Germinal center (tissue), 1 donor: ENCODE measurements around the gene SAMD8.
"Not testable (repeated sequence)": the region's sequence is repeated elsewhere in the genome, so short reads cannot be mapped to it uniquely, and the experiment has no call there.

Source experiments
- DNase-seq: peaks from one replicate; pipeline ENCODE4 v3.0.0; 2012; ENCODE audit warnings: mixed read lengths, low spot score

Gene SAMD8

DNA sequence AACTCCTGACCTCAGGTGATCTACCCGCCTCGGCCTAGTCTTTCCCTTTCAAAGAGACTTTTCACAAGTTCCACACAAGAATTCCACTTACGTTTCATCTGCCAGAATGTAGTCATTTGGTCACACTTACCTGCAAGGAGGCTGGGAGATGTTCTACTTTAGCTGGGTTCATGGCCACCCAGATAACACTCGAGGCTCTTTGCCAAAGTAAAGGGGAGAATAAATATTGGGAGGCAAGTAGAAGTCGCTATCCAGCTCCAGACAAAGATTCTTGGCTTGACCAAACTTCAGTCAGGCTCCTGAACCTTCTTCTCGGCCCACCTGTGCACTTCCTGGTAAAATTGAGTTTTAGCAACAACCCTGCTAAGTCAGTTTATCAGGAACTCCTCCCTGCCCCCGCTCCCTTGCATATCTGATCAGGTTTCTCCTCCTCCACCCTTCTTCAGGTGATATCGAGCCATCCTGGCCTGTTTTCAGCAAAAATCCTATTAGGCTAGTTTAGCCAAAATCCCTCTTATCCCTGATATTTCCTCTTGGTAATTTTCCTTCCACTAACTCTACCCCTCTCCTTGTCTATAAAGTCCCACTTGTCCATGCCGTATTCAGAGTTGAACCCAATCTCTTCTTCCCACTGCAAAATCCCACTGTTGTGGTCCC lies 25.1 kb upstream of the SAMD8 start:
- DNase-seq, result no peak

DNA sequence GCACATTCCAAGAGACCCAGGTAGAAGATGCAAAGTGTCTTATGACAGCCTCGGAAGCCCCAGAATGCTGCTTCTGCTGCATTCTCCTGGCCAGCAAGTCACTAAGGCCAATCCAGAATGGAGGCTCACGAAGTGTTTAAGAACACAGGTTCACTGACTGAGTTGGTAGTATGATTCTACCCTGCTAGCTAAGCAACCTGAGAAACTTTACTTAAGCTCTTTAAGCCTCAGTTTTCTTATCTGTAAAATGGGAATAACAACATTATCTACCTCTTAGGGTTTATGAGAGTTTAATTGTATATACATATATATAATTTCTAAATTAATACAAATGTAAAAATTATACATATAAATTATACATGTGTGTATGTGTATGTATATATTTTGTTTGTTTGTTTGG lies 22.8 kb upstream of the SAMD8 start:
- no peak for DNase-seq

DNA sequence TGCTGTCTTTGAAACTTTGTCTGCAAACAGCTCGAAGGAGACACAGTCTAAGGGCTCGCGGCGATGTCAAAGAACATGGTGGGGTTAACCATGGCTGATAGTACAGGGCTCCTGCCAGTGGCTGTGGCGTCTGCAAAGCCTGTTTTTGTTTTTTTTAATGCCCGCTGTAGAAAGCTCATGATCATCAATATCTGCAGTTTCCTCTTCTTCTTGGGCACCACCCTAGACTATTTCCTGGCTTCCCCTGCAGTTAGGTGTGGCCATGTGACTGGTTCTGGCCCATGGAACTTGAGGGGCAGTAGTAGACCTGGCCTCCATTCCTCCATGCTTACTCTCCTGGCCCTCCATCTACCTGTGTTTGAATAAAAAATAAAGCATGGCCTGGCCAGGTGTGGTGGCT lies 21.8 kb upstream of the SAMD8 start:
- no peak for DNase-seq

DNA sequence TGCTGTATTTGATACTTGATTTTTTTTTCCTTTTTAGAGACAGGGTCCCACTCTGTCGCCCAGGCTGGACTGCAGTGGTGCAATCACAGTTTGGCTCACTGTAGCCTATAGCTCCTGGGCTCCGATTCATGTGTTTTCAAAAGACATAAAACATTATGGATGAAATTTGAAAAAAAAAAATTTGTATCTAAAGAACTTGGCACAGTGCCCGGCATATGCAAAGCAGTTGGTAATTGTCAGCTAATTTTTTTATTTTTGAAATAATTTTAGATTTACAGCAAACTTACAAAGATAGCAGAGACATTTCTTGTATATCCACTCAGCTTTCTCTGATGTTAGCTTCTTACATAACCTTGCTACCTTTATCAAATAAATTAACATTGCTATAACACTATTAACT lies 20.3 kb upstream of the SAMD8 start:
- DNase-seq, result no peak

DNA sequence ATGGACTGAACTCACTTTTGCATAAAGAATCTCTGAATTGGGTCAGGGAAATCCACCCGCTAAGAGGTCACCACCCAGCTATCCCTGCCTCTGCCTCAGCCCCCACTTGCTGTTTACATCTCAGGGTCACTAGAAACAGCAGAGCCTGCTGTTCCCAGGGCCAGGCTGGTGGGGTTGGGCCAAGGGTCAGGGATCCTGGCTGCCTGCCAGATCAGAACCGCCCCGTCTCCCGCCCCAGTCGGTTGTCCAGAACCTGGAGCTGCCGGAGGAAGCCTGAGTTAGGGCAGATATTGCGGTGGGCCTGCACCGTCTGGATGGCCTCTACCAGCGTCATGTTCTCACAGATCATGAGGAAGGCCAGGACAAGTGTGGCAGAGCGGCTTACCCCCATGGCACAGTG lies 17.0 kb upstream of the SAMD8 start:
- DNase-seq, result no peak

DNA sequence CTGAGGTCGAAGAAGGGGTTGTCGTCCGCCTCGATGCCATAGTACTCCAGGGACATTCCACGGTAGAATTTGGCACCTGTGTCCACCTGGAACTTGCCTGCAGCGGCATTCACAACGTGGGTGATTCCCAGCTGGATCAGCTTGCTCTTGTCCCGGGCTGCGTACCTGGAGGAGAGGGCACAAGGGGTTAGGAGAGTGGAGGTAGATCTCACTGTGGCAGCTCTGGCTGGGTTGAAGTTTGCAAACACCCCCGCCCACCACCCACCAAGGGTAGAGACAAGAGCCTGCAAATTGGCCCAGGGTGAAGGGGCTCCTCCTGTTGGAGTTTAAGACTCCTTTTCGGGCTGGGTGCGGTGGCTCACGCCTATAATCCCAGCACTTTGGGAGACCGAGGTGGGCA lies 15.8 kb upstream of the SAMD8 start:
- DNase-seq, result no peak

DNA sequence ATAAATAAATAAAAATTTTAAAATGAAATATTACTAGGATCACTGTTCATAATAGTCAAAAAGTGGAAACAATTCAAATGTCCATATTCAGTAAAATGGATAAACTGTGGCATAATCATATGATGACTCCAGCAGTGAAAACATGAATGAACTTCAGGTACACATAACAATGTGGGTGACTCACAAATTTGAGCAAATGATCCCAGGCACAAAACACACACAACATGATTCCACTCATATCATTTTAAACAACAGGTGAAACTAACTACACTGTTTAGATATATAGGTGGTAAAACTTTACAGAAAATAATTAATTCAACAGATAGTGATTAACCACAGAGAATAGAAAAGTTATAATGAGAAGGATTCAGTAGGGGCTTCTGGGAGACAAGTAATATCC lies 14.7 kb upstream of the SAMD8 start:
- DNase-seq, result no peak

DNA sequence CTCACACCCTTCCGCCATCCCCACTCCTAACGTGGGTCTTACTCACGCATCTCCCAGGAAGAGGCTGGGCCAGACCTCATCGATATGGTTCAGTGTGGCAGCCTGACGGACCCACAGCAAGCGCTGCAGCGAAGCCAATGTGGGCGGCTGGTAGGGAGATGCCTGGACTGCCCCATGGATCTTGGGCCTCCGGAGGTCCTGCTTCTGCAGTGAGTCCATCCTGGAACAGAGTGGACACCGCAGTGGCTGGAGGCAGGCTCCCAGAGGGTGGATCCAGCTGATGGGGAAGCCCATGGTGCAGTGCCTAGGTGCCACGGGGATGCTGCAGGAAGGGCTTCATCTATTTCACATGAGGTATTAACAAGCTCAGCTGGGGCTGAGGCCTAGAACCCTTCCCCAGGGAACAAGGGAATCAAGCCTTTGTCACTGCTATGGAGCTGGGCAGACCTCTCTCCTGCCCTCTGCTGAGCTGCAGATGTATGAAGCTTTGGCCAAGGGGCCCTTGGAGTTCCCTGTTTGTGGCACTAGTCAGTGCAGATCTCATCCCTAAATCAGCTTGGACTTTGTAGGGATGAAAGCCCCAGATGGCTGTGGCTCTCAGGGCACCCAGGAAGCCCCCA lies 13.7 kb upstream of the SAMD8 start:
- no peak for DNase-seq

DNA sequence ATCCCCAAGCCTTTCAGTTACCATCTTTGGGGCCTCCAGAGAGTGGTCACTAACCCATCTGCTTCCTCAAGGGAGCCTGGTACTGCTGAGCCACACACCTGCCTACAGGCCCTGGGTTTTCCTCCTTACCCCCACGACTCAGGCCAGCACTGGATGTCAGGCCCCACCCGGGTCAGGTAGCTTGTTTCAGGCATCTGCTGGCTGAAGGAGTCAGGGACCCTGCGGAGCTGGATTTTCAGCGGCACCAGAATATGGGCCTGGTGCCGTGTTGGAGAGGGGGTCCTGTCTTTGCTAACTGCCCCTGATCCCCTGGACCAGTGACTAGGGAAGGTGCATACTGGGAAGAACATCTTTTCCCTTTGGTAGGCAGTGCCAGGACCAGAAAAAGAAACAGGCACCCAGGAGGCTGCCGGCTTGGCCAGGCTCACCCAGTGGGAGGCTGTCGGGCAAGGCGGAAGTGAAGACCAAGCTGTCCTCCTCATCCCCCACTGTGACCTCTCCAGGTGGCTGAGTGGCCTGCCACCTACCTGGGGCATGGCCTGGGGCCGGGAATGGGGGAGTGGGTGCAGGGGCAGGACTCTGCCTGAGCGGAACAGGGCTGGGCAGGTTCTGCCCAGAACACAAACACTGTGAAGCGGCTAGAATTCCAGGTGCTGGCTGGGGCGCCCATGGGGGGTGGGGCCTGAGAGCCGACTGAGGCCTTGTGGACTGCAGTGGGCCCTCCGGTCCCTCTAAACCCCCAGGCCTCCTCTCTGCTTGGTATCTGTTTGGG lies 12.4 kb upstream of the SAMD8 start:
- DNase-seq, result no peak

DNA sequence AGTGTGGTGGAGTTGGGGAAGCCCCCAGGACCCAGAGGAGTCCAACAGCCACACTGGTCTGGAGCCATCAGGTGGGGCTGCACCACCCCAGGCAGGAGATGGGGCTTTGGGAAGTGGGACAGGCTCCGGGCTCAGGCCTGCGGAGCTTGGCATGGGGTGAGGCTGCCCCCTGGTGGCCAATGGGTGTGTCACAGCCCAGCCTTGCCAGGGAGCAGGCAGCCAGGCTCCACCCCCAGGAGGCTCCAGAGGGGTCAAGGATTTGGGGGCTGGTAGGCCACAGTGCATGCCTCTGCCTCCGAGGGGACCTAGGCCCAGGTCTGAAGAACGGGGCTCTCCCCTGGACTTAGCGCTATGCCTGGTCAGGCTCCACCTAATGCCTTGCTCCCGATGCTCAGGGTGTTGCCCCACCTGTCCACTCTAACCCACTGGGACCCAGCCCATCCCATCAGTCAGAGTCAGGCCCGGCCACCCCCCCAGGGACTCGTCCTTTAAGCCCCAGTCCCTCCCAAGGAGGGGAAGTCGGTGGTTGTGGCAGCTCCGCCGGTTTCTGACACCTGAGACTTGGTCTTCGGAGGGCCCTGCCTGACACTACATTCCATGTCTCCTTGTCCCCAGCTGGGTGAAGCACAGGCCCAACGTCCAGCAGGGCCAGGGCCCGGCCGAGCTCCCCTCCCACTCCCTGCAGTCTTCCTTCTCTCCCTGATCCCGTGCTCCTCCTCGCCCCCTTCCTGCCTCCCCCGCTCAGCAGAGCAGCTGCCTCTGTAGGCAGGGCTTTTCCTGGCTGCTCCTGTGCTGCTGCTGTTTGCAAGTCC lies 11.3 kb upstream of the SAMD8 start:
- DNase-seq, result peak; percentile 86

DNA sequence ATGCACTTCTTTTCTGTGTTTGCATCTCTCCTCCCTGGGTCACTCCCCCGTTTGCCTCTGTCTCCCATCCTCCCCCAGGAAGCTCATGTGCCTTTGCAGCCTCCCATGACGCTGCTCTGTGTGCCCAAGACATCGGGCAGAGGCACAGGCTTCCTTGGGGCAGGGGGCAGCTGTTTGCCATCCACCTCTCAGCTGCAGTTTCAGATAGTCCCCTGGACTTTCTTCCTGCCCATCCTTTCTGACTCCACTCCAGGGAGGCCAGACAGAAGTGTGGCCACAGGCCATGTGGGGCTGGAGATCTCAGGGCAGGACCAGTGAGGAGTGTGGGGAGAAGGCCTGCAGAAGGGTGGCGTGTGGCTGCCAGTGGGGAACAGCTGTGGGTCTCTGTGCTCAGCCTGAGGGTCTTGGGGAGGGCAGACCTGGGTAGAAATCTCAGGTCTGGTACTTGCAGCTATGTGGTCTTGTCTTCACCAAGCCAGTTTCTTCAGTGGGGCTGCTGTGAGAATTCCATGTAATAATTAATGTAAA lies 10.6 kb upstream of the SAMD8 start:
- no peak for DNase-seq

DNA sequence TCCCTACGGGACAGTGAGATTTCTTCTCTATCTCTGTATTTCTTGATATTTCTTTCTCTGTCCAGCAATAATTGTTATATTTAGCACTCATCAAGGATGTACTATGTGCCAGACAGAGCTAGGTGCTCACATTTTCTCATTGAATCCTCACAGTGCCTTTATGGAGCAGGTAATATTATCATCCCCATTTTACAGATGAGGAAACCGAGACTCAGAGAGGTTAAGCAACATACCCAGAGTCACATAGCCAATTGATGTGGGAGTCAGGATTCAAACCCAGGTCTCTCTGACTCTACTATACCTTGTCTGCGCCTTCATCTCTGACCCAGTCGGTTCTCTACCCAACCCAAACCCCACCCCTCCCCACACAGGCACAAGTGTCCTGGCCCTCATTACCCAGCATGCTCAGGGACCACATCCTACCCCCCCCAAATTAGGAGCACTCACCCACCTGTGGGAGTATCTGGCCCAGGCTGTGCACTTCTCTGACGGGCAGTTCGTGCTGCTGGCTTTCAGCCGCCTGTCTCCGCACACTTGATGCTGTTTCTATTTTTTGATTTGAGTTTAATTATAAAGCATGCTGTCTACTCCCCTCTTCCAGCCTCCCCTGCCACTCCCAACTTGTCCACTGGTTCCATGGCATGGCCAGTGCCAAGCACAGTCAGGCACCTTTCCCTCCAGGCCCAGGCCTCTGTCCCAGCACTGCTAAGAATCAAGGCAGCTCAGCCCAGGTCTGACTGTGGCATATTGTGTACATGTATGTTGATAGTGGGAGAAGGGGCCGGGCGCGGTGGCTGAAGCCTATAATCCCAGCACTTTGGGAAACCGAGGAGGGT lies 9.8 kb upstream of the SAMD8 start:
- no peak for DNase-seq

DNA sequence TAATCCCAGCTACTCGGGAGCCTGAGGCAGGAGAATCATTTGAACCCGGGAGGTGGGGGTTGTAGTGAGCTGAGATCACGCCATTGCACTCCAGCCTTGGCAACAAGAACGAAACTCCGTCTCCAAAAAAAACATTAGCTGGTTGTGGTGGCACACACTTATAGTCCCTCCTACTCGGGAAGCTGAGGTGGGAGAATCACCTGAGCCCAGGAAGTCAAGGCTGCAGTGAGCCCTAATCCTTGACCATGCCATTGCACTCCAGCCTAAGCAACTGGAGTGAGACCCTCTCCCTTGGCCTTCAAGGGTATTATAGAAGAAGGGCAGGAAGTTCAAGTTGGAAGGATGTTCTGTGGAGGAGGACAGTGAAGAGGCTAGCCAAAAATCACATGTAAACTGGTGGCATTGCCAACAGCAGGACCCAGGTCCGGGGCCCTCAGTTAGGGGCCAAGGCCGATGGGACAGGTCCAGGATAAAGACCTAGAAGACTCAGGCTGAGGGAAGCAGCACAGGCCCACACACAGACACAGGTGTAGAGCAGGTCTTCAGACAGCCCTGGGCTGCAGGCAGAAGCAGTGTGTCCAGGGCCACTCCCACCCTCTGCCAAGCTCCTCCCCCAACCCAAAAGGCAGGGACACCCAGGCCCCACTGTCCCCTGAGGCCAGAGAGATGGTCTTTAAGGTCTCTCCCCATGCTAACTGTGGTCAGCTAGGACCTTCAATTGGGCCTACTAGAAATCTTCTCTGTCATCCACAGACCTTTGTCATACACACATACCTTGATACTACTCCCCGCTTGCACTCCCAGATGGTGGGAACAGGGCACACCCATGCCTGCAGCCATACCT lies 8.4 kb upstream of the SAMD8 start:
- no peak for DNase-seq

DNA sequence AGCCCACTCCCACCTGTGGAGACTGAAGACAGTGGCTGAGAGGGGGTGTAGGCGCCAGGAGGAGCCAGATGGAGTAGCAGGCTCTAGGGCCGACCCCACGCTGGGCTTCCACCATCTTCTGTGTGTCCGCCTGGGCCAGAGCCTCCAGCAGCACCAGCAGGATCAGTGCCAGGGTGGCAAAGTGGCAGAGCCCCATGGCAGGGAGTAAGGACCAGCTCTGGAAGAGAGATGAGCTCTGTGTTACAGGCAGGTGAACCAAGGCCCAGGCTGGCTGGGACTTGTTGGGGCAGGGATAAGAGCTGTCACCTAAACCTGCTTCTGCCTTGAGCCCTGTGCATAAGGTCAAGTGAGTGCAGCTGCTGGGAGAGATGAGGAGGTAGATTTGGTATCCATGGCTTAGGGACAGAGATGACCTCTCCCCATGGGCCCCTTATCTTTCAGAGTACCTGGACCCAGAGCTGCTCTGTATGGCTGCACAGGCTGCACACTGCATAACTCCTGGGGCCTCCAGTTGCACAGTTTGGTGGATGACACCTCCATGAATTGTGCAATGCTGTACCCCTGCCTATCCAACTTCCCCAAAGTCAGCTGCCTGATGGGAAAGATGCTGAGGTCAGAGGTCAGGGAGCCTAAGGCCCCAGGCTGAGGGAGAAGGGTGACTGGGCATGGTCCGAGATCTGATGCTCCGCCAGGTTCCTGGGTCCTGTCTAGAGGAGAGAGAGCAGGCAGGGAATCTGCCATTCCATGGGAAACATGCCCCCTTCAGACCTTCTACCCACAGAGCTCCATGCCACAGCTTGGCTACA lies 7.4 kb upstream of the SAMD8 start:
- no peak for DNase-seq

DNA sequence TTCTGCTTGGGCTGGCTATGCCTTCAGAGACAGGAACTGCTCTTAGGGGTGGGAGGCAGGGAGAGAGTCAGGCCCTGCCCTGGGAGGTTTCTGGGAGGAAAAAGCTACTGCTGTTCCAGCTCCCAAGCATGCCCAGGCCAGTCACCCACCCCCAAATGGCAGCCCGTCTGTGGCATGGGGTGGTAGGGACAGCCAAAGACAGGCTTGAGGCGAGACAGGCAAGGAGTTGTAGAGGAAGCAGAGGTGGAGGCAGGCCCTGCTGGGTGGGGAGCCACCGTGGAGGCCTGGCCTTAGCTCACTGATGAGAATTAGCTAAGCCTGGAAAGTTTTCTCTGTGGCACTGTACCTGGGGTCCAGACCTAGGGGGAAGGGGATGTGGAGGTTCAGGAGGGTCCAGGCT lies 6.6 kb upstream of the SAMD8 start:
- DNase-seq, result no peak

DNA sequence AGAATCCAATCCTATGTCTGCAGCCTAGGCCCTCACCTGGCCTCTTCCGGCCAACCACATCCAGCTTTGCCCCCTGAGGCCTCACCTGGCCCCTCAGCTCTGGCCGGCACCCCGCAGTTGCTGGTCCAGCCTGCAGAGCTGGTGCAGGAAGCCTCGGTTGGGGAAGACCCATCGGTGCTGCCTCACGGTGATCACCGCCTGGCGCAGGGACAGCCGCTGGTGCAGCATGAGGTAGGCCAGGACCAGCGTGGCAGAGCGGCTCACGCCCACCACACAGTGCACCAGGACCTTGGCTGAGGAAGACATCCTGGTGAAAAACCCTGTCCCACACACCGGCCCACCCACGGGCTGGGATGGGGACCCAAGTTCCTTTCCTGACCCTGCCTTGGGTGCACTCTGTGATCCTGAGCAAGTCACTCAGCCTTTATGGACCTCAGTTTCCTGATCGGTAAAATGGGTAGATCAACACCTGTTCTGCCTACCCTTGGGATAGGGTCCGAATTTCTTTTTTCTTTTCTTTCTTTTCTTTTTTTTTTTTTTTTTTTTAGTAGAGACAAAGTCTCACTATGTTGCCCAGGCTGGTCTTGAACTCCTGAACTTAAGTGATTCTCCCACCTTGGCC lies 5.8 kb upstream of the SAMD8 start:
- no peak for DNase-seq

DNA sequence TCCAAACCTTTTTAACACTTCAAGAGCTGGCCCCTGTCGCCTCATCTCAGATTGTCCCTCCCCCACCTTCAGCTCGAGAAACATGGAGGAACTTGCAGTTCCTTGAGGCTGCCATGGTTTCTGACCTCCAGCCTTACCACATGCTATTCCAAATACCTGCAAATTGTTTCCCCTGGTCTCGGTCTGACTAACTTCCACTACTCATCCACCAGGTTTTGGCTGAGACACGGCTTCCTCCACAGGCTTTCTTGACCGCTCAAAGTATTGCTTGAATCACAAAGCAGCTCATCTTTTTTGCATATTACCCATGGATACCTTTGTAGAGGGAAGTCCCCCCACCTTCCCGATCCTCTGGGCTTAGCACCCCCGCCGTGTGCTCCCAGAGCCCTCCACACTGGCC lies 5.2 kb upstream of the SAMD8 start:
- DNase-seq, result no peak

DNA sequence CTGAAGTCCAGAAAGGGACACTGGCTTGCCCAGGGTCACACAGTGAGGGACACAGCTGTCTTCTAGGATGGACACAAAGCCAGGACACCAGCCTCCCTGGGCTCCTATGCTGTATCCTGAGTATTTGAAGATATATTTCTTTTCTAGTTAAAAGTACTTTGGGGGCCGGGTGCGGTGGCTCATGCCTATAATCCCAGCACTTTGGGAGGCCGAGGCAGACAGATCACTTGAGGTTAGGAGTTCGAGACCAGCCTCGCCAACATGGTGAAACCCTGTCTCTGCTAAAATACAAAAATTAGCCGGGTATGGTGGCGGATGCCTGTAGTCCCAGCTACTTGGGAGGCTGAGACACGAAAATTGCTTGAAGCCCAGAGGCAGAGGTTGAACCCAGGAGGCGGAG lies 4.6 kb upstream of the SAMD8 start:
- DNase-seq, result not testable (repeated sequence)
